IMR-90 (cell line): ENCODE results near the gene MFN2. TPM values are rescaled to one million over a fixed set of nuclear protein-coding genes. Genes with fewer than 3 reads are reported as not detected.

Source experiments
- ATAC-seq: fragments of 200-7000 bp; cut with Tn5 transposase; 2 replicates; pipeline ENCODE4 v1.9.1; 2020; ENCODE audit warnings: low read depth, mild to moderate bottlenecking, moderate library complexity
- BruUV-seq: library from RNA; stranded (reverse); fragments of 400-500 nt; replicated peaks from 2 replicates; lab custom pipeline; 2021; lab: Mats Ljungman, UMichigan
- CTCF ChIA-PET: fragments of 300-600 bp; formaldehyde crosslinking; extraction: SDS; loops from one replicate; lab custom pipeline; 2021; ENCODE audit warnings: antibody characterized with exemption; lab: Yijun Ruan, JAX
- POLR2A ChIA-PET: fragments of 300-600 bp; sonication (Branson Sonifier 250); formaldehyde crosslinking; loops from one replicate; lab custom pipeline; 2022; ENCODE audit warnings: antibody characterized with exemption; ENCODE audit not compliant: unreplicated experiment; lab: Charles Lee
- DNase-seq: peaks from one replicate; pipeline ENCODE4 v3.0.0; 2013
- H2AFZ ChIP-seq: replicated peaks from 2 replicates; pipeline ENCODE3; 2013; ENCODE audit warnings: low read length, mild to moderate bottlenecking; ENCODE audit not compliant: poor library complexity
- H2AK5ac ChIP-seq: 2 replicates; pipeline ENCODE4 v1.6.1; 2013; ENCODE audit warnings: low read depth, low read length, inconsistent platforms
- H2AK9ac ChIP-seq: replicated peaks from 2 replicates; pipeline ENCODE3; 2013; ENCODE audit warnings: mild to moderate bottlenecking, low read depth, low read length, moderate library complexity; ENCODE audit not compliant: poor library complexity
- H2BK120ac ChIP-seq: 2 replicates; pipeline ENCODE4 v1.6.1; 2013; ENCODE audit warnings: low read depth, low read length, inconsistent platforms
- H2BK15ac ChIP-seq: 3 replicates; pipeline ENCODE4 v1.6.1; 2013; ENCODE audit warnings: low read depth, low read length, inconsistent platforms
- H2BK20ac ChIP-seq: 2 replicates; pipeline ENCODE4 v1.6.1; 2013; ENCODE audit warnings: low read depth, mild to moderate bottlenecking, inconsistent platforms, low read length, moderate library complexity
- H2BK5ac ChIP-seq: 2 replicates; pipeline ENCODE4 v1.6.1; 2013; ENCODE audit warnings: mild to moderate bottlenecking, low read depth, low read length, inconsistent platforms; ENCODE audit not compliant: poor library complexity, severe bottlenecking
- H3K14ac ChIP-seq: replicated peaks from 2 replicates; pipeline ENCODE4 v1.6.1; 2013; ENCODE audit warnings: low read depth, low read length, inconsistent platforms
- H3K18ac ChIP-seq: 2 replicates; pipeline ENCODE4 v1.6.1; 2013; ENCODE audit warnings: low read depth, low read length, control low read depth
- H3K23ac ChIP-seq: 2 replicates; pipeline ENCODE4 v1.6.1; 2013; ENCODE audit warnings: low read depth, low read length, inconsistent platforms
- H3K27ac ChIP-seq: 2 replicates; pipeline ENCODE4 v1.5.1; 2013; ENCODE audit warnings: mild to moderate bottlenecking, control low read depth, low read length; ENCODE audit not compliant: insufficient read depth
- H3K27me3 ChIP-seq: 2 replicates; pipeline ENCODE4 v1.6.1; 2013; ENCODE audit warnings: low read length; ENCODE audit not compliant: control insufficient read depth, insufficient read depth
- H3K36me3 ChIP-seq: 2 replicates; pipeline ENCODE4 v1.6.1; 2013; ENCODE audit warnings: low read length, mixed read lengths; ENCODE audit not compliant: control insufficient read depth, insufficient read depth
- H3K4ac ChIP-seq: 2 replicates; pipeline ENCODE4 v1.6.1; 2013; ENCODE audit warnings: low read depth, low read length, inconsistent platforms
- H3K4me1 ChIP-seq: 2 replicates; pipeline ENCODE4 v1.6.1; 2013; ENCODE audit warnings: low read length, mixed read lengths; ENCODE audit not compliant: control insufficient read depth, insufficient read depth
- H3K4me2 ChIP-seq: 2 replicates; pipeline ENCODE4 v1.6.1; 2013; ENCODE audit warnings: low read depth, mild to moderate bottlenecking, control low read depth, low read length, moderate library complexity
- H3K4me3 ChIP-seq: 2 replicates; pipeline ENCODE4 v1.5.1; 2013; ENCODE audit warnings: low read depth, mild to moderate bottlenecking, control low read depth, low read length, moderate library complexity; ENCODE audit not compliant: insufficient read depth
- H3K56ac ChIP-seq: 2 replicates; pipeline ENCODE4 v1.6.1; 2013; ENCODE audit warnings: low read length, inconsistent platforms; ENCODE audit not compliant: insufficient read depth; ENCODE audit errors: extremely low read depth
- H3K79me1 ChIP-seq, 2 experiments: 2 replicates each; pipeline ENCODE4 v1.6.1; 2013; ENCODE audit warnings: low read length in 2 of 2, inconsistent platforms in 1 of 2, low read depth in 1 of 2
- H3K9ac ChIP-seq: 2 replicates; pipeline ENCODE4 v1.6.1; 2013; ENCODE audit warnings: low read depth, low read length, control low read depth
- H3K9me1 ChIP-seq: 2 replicates; pipeline ENCODE4 v1.6.1; 2013; ENCODE audit warnings: low read length, inconsistent platforms; ENCODE audit not compliant: insufficient read depth
- H3K9me3 ChIP-seq: 2 replicates; pipeline ENCODE4 v1.6.1; 2013; ENCODE audit warnings: low read length; ENCODE audit not compliant: control insufficient read depth, insufficient read depth
- H4K20me1 ChIP-seq: 2 replicates; pipeline ENCODE4 v1.6.1; 2013; ENCODE audit warnings: low read length, inconsistent platforms; ENCODE audit not compliant: insufficient read depth
- H4K5ac ChIP-seq: 2 replicates; pipeline ENCODE4 v1.6.1; 2013; ENCODE audit warnings: mild to moderate bottlenecking, low read depth, low read length, control low read depth
- H4K8ac ChIP-seq, 2 experiments: 2 replicates each; pipeline ENCODE4 v1.6.1; 2013; ENCODE audit warnings: low read depth in 2 of 2, low read length in 2 of 2, control low read depth in 1 of 2, inconsistent platforms in 1 of 2
- H4K91ac ChIP-seq: 2 replicates; pipeline ENCODE4 v1.6.1; 2013; ENCODE audit warnings: low read depth, low read length, inconsistent platforms; ENCODE audit not compliant: insufficient read depth
- BHLHE40 ChIP-seq: fragments of 150-350 bp; IDR thresholded peaks from 2 replicates; pipeline ENCODE4 v1.6.1; 2016; ENCODE audit warnings: mild to moderate bottlenecking, low read depth, low read length
- CHD1 ChIP-seq: IDR thresholded peaks from 2 replicates; pipeline ENCODE4 v1.6.1; 2012; ENCODE audit warnings: low read depth, low read length, improper control_type of control experiment
- CTCF ChIP-seq: conservative IDR thresholded peaks from 2 replicates; pipeline ENCODE4 v1.5.1; 2012; ENCODE audit warnings: mild to moderate bottlenecking, low read depth, low read length, improper control_type of control experiment
- FOS ChIP-seq: fragments of 150-350 bp; IDR thresholded peaks from 2 replicates; pipeline ENCODE4 v1.6.1; 2016; ENCODE audit warnings: low read depth, low read length
- MAFK ChIP-seq: IDR thresholded peaks from 2 replicates; pipeline ENCODE4 v1.6.1; 2012; ENCODE audit warnings: low read depth, low read length, improper control_type of control experiment
- MXI1 ChIP-seq: IDR thresholded peaks from 2 replicates; pipeline ENCODE4 v1.6.1; 2012; ENCODE audit warnings: low read depth, mild to moderate bottlenecking, low read length, moderate library complexity, borderline replicate concordance
- NFE2L2 ChIP-seq: fragments of 150-350 bp; IDR thresholded peaks from 2 replicates; pipeline ENCODE4 v1.6.1; 2016; ENCODE audit warnings: low read depth, mild to moderate bottlenecking, low read length
- POLR2A ChIP-seq: IDR thresholded peaks from 2 replicates; pipeline ENCODE4 v1.6.1; 2012; ENCODE audit warnings: mild to moderate bottlenecking, low read depth, low read length
- RAD21 ChIP-seq: IDR thresholded peaks from 2 replicates; pipeline ENCODE4 v1.6.1; 2012; ENCODE audit warnings: low read length, improper control_type of control experiment
- RCOR1 ChIP-seq: IDR thresholded peaks from 2 replicates; pipeline ENCODE4 v1.6.1; 2012; ENCODE audit warnings: mild to moderate bottlenecking, low read length, improper control_type of control experiment; ENCODE audit not compliant: insufficient replicate concordance
- SMC3 ChIP-seq: fragments of 150-350 bp; IDR thresholded peaks from 2 replicates; pipeline ENCODE4 v1.6.1; 2016; ENCODE audit warnings: low read depth, mild to moderate bottlenecking, antibody characterized with exemption, low read length, moderate library complexity
- WGBS, 2 experiments: methylation state at CpG; one replicate each; pipeline versions ENCODE4 v1.1.5 to v1.1.7; 2013; ENCODE audit warnings: missing lambda C conversion rate in 2 of 2; ENCODE audit not compliant: insufficient read length in 1 of 2; ENCODE audit errors: extremely low coverage in 2 of 2; 5-methylcytosine and 5-hydroxymethylcytosine counted together
- dilution Hi-C: fragments of 300-500 bp; cut with HindIII; formaldehyde crosslinking; loops from one replicate; pipeline ENCODE4 v1.14.3; 2018; ENCODE audit warnings: low sequenced_read_pairs; ENCODE audit not compliant: unreplicated experiment
- in situ Hi-C: fragments of 300-500 bp; cut with MboI; formaldehyde crosslinking; loops from 3 replicates; pipeline ENCODE4 v1.14.3; 2019; ENCODE audit warnings: low sequenced_read_pairs, inconsistent platforms, mixed read lengths
- intact Hi-C: fragments of 100-400 bp; cut with micrococcal nuclease; formaldehyde crosslinking; loops from 2 replicates; pipeline ENCODE4 v1.10.0; 2022
- polyA plus RNA-seq, 3 experiments: library from polyadenylated mRNA; depleted of rRNA; stranded (reverse); fragments of >200 nt; gene quantifications; 2 replicates each; pipeline ENCODE4 v1.2.3, GENCODE V29; 2012; ENCODE audit warnings: low replicate concordance in 1 of 3
- total RNA-seq: library from RNA; depleted of rRNA; stranded (reverse); fragments of >200 nt; gene quantifications from 2 replicates; pipeline ENCODE4 v1.2.3, GENCODE V29; 2012
- TF ChIP-seq, protein P1 (sequence below): fragments of 150-350 bp; IDR thresholded peaks from 2 replicates; pipeline ENCODE4 v1.6.1; 2016; ENCODE audit warnings: low read depth, mild to moderate bottlenecking, low read length, moderate library complexity, borderline replicate concordance
- TF ChIP-seq, protein P2 (sequence below): fragments of 150-350 bp; IDR thresholded peaks from 2 replicates; pipeline ENCODE4 v1.6.1; 2017; ENCODE audit warnings: mild to moderate bottlenecking, antibody characterized with exemption, low read length, low read depth

MFN2 gene
- total and polyA plus RNA-seq, 2 of the 4 experiments (the other 2 are of a cell fraction) = 52.8 to 84.2 TPM

GRCh38 chr1:12052997-12053686 is 72.9 kb downstream of the MFN2 start:
- Histone ChIP-seq H2BK5ac (no peak overlapping the region), H3K56ac (no peak overlapping the region), H2BK15ac (no peak overlapping the region), H3K18ac (no peak overlapping the region), H3K4me3 (no peak overlapping the region), H3K27me3 (peaks cover 3% of the 10 kb centered on the region), H2AK5ac (no peak overlapping the region), H4K20me1 (no peaks in the 10 kb centered on the region), H2AFZ (peak overlapping the region; percentile 13), H3K9me3 (peaks cover 3% of the 10 kb centered on the region), H4K5ac (no peak overlapping the region), H3K4me1 (peaks cover 5% of the 10 kb centered on the region; the same call in 1 of the 2 replicates), H4K91ac (no peak overlapping the region), H3K23ac (no peak overlapping the region), H3K14ac (no peak overlapping the region), H2BK120ac (no peak overlapping the region), H3K79me1 (no peaks in the 10 kb centered on the region), H2BK20ac (no peak overlapping the region), H4K8ac (no peak overlapping the region), H3K27ac (no peak overlapping the region), H3K36me3 (no peaks in the 10 kb centered on the region), H3K9ac (no peak overlapping the region), H3K4me2 (no peak overlapping the region), H2AK9ac (no peak overlapping the region), H3K9me1 (no peaks in the 10 kb centered on the region), H3K4ac (no peak overlapping the region)
- WGBS, 2 experiments = 90% methylated on average over 10 of the region's 14 CpGs; no CpG with 5 or more reads in 1 of the 2 experiments
- intact Hi-C loops (no loop called here), in situ Hi-C loops (no loop called here), dilution Hi-C loops (no loop called here)
- no peak for DNase-seq
- TF ChIP-seq RAD21 (no peak), NFE2L2 (no peak), BHLHE40 (no peak), FOS (no peak), MAFK (no peak), CHD1 (no peak), SMC3 (no peak), CTCF (no peak), RCOR1 (no peak), POLR2A (no peak), MXI1 (no peak)
- TF ChIP-seq, protein P1, sequence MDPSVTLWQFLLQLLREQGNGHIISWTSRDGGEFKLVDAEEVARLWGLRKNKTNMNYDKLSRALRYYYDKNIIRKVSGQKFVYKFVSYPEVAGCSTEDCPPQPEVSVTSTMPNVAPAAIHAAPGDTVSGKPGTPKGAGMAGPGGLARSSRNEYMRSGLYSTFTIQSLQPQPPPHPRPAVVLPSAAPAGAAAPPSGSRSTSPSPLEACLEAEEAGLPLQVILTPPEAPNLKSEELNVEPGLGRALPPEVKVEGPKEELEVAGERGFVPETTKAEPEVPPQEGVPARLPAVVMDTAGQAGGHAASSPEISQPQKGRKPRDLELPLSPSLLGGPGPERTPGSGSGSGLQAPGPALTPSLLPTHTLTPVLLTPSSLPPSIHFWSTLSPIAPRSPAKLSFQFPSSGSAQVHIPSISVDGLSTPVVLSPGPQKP = no peak
- TF ChIP-seq, protein P2, sequence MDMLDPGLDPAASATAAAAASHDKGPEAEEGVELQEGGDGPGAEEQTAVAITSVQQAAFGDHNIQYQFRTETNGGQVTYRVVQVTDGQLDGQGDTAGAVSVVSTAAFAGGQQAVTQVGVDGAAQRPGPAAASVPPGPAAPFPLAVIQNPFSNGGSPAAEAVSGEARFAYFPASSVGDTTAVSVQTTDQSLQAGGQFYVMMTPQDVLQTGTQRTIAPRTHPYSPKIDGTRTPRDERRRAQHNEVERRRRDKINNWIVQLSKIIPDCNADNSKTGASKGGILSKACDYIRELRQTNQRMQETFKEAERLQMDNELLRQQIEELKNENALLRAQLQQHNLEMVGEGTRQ = no peak
- no TSS peak for BruUV-seq
- POLR2A ChIA-PET = no interaction called here
- no peak for ATAC-seq
- CTCF ChIA-PET = no interaction called here
